SKM-1 treated with dmso at 0.1 percent for 144 hours (cell line): ENCODE results near the gene CKLF.
"Not testable (repeated sequence)": the region's sequence is repeated elsewhere in the genome, so short reads cannot be mapped to it uniquely, and the experiment has no call there.

Source experiments
- DNase-seq: peaks from one replicate; lab custom pipeline; 2025; ENCODE audit not compliant: unreplicated experiment; lab: John Stamatoyannopoulos, UW

Gene CKLF

GRCh38 chr16:66592241-66592640, 39.9 kb downstream of the CKLF start:
- DNase-seq, result no peak

GRCh38 chr16:66592814-66593213, 40.4 kb downstream of the CKLF start:
- DNase-seq, result no peak

DNA sequence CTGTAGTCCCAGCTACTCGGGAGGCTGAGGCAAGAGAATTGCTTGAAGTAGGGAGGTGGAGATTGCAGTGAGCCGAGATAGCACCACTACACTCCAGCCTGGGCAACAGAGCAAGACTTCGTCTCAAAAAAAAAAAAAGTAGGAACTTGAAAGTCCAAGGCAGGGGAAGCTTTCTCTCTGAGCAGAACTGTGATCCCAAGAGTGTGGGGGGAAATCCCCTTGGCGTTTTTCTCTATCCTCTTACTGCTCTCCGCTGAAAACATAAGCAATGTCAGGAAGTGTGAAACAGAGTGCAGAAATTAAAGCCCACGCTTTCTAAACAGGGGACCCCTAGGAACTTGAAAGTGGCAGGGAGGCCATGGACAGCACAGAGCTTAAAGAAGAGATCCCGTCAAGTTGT, 42.4 kb downstream of the CKLF start:
- no peak for DNase-seq

- not testable (repeated sequence) for DNase-seq
Measured at GRCh38 chr16:66596559-66596958, 44.2 kb downstream of the CKLF start.

DNA sequence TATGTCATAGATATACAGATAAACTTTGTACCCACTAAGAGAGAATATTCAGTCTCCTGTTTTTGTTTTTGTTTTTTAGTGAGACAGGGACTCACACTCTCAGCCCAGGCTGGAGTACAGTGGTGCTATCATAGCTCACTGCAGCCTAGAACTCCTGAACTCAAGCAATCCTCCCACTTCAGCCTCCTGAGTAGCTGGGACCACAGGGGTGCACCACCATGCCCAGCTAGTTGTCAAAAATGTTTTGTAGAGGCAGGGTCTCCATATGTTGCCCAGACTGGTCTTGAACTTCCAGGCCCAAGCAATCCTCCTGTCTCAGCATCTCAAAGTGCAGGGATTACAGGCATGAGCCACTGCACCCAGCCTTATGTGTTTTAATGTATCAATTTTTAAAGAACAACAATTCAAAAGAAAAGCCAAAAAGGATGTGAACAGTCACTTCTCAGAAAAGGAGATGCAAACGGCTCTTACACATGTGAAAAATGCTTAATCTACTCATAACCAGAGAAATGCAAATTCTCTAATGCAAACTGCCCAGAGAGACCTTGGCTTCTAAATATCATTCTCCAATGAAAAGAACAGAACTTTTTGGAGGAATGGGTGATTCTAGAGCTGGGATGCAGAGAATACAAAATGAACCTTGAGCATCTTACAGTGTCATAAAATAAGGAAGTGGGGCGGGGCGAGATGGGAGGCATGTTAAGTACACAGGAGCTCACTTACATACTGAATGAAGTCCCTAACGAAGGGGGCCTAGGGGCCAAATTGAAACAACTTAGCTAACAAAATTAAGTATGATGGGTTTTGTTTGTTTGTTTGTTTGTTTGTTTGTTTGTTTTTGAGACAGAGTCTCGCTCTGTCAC, 44.8 kb downstream of the CKLF start:
- DNase-seq, result no peak

- no peak for DNase-seq
Measured at GRCh38 chr16:66598111-66598510, 45.7 kb downstream of the CKLF start.

DNA sequence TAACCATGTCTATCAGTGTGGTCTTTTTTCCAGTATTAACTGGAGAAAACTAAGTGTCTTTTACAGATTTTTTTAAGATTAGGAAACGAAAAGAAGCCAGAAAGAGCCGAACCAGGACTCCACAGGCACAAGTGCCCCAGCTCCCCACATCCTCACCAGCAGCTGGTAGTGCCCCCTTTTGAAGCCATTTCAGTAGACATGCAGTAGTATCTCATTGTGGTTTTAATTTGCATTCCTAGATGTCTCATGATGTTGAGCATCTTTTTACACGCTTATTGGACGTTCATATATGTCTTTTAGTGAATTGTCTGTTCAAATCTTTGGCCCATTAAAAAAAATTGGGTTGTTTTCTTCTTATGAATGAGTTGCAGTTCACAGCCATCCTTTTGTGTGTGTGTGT, 47.4 kb downstream of the CKLF start:
- no peak for DNase-seq

DNA sequence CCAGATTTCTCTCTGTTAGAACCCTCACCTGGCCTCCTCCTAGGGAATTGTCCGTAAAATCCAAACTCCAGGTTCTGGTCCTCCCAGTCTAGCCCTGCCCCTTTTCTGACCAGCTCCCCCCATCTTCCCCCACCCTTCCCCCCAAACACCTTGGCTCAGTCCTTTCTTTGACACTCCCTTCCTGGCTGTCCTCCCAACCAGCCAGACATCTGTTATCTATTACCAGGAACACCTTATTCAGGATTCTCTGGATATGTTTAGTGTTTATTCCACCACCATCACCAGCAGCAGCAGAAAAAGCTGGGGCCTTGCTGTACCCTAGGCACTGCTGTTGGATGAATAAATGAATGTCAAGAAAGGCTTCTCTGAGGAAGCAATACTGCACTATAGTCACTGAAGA, 48.1 kb downstream of the CKLF start:
- no peak for DNase-seq

GRCh38 chr16:66601471-66601870, 49.1 kb downstream of the CKLF start:
- DNase-seq, result no peak

DNA sequence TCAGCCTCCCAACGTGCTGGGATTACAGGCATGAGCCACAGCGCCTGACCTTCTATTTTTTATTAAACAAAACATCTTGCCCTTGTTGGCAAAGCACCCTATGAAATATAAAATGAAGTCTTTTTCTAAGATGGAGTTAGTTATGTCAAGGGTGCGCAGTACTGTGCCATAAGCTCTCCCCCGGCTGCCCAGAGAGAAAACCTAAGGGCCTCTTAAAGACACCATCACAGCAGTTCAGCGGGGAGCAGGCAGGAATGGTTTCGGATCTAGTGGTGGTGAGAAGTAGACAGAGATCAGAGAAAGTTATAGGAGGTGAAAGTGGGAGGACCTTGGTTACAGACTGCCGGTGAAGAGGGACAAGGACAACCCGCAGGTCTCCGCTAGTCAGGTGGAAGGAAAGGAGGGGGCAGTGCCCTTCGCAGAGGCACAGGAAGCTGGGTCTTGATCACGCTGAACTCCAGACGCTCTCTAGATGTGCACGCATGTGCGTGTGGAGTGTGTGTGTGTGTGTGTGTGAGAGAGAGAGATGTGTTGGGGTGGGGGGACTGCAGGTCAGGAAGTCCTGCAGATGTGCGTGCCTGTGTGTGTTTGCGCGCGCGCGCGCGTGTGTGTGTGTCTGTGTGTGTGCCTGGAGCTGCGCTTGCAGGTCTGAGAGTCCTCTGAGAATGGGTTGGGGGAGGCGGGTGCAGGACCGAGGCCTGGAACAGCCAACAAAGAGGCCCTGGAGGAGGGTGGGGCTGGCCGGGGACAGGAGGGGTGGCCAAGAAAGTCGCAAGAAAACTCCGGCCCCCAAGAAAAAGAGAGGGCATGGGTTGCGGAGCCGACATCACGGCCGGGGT, 51.4 kb downstream of the CKLF start:
- DNase-seq, result peak; percentile 74

GRCh38 chr16:66604376-66605176, 52.2 kb downstream of the CKLF start, which contains the start of gene CMTM3:
Gene CMTM3, plus strand, starts transcription at chr16:66604704. Its CDS starts 102 bp downstream, at chr16:66604806.
- DNase-seq, result peak; percentile 62

DNA sequence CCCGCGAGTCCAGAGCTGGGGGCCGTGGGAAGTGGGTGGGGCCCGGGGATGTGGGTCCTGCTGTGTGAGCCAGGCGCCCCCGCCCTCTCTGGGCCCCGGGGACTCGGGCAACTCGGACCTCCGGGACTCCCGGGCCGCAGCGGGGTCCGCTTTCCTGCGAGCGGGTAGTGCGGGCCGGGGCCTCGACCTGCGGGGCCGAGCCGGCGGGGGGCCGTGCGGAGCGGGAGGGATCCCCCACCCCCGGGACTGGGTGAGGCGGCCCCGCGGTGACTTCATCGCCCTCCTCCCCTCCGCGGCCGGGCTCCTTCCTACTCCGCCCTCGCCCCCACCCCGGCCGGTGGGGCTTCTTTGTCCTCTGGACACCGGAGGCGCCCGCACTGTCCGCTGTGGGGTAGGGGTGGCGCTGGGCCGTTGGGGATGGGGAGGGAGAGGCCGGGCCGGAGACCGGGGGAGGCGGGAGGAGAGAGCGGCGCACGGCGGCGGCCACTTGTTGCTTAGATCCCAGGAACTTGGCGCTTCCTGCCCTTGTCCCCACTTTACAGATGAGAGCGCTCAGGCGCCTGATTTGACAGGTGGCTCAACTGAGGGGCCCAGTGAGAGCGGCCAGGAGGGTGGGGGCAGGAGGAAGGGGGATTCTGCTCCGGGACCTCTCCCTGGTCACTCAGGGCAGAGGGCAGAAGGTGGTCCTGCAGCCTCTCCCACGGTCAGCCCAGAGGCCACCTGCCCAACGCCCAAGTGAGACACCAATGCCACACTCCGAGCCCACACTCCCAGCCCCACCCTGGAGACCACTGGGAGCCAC, 53.0 kb downstream of the CKLF start:
- no peak for DNase-seq

GRCh38 chr16:66605979-66606751, 53.8 kb downstream of the CKLF start:
- no peak for DNase-seq

- peak; percentile 73 for DNase-seq
Measured at GRCh38 chr16:66608241-66609138, 56.1 kb downstream of the CKLF start.

DNA sequence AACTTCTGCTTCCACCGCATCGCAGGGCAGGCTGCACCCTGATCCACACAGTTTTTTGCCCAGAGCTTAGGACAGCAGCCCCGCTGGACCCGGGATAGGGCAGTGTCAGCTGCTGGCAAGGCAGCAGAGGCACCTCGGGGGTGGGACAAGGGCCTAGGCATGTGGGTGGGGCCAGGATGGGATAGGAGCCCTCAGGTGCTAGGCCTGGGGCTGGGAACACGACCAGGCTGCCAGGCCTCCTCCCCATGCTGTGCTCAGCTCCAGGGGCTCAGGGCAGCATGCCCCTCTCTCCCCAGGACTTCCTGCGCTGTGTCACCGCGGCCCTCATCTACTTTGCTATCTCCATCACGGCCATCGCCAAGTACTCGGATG, 56.7 kb downstream of the CKLF start:
- DNase-seq, result no peak

DNA sequence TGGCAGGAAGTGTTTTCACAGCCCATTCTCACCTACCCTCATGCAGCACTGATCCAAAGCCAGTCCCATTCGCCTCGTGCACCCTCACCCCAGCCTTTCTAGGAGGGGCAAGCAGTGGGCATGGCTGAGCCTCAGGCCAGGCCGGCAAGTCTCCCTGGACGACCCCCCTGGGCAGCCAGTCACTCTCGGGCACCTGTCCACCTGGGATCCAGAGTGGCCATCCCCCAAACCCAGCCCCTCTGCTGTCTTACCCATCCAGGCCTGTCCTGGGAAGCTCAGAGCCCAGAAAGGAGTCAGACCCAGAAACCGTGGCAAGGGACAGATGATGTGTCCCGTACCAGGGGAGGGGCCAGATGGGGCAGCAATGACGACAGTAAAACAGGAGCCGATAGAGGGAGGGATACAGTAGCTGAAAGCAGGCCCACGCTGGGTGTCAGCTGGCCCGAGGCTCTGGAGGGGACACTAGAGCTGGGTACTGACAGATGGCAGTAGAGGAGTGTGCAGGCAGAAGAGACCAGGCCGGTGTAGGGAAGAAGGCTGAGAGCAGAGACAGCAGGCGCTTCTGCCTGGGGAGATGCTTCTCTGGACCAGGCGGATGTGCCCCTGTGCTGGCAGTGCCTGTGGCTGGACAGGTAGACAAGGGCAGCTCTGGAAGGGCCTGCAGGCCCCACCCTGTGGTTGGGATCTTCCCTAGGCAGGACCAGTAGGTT, 57.9 kb downstream of the CKLF start:
- DNase-seq, result no peak

DNA sequence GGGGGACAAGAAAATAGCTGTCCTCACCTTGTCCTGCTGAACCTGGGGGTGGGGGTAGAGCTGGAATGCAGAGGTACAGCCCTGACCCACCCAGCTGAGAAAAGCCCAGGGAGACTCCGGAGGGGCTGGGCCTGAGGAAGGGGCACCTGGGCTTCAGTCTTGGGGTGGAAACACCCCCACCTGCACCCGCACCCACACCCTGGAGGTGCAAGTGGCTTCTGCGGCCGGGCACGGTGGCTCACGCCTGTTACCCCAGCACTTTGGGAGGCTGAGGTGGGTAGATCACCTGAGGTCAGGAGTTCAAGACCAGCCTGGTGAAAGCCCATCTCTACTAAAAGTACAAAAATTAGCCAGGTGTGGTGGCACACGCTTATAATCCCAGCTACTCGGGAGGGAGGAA, 59.5 kb downstream of the CKLF start:
- not testable (repeated sequence) for DNase-seq

DNA sequence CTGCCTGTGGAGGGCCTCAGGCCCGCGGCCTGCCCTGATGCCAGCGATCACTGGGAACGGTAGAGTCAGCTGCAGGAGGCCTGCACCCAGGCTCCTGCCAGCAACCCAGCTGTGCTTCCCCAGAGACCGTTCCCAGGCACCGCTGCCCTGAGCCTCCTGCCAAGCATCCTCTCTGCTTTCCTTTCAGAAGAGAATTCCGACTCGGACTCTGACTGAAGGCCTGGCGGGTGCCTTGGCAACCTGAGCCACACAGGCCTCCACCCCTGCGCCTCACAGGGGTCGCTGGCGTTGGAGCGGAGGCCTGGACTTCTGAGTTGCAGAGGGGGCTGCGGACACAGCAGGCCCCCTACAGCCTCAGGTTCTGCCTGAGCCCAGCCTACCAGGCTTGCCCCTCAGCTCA, 60.0 kb downstream of the CKLF start:
- no peak for DNase-seq
